LNCaP clone FGC (cell line): ENCODE results near the gene THRSP.
"Not testable (repeated sequence)": the region's sequence is repeated elsewhere in the genome, so short reads cannot be mapped to it uniquely, and the experiment has no call there.

Source experiments
- DNase-seq: peaks from one replicate; pipeline ENCODE4 v3.0.0-alpha.2; 2011; ENCODE audit warnings: low read depth
- H3K4me3 ChIP-seq: 2 replicates; pipeline ENCODE4 v1.5.1; 2011; ENCODE audit warnings: mild to moderate bottlenecking, low read depth, low read length, control low read depth
- CTCF ChIP-seq: IDR thresholded peaks from 2 replicates; pipeline ENCODE4 v1.5.1; 2012; ENCODE audit warnings: mild to moderate bottlenecking; ENCODE audit not compliant: control insufficient read depth, insufficient read depth; ENCODE audit errors: extremely low read depth

Gene THRSP

GRCh38 chr11:78080818-78081495, 17.3 kb downstream of the THRSP start:
- no peak for TF ChIP-seq CTCF
- no peak for DNase-seq
- H3K4me3 ChIP-seq = no peak overlapping the region

GRCh38 chr11:78081583-78081982, 17.9 kb downstream of the THRSP start:
- H3K4me3 ChIP-seq = no peak overlapping the region
- no peak for TF ChIP-seq CTCF
- no peak for DNase-seq

DNA sequence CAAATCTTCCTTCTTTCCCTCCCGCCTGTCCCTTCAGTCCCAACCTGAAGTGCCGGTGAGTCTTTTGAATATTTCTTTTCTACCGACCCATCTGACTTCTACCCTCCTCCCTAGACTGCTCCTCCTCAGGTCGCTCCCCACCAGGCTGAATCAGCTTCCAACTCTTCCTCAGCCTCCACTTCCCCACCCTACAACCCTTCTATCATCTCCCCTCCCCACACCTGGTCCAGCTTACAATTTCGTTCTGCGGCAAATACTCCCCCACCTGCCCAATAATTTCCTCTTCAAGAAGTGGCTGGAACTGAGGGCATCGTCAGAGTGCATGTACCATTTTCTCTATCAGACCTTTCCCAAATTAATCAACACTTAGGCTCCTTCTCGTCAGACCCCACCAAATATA, 18.5 kb downstream of the THRSP start:
- H3K4me3 ChIP-seq = no peak overlapping the region
- DNase-seq = no peak
- TF ChIP-seq CTCF = no peak

DNA sequence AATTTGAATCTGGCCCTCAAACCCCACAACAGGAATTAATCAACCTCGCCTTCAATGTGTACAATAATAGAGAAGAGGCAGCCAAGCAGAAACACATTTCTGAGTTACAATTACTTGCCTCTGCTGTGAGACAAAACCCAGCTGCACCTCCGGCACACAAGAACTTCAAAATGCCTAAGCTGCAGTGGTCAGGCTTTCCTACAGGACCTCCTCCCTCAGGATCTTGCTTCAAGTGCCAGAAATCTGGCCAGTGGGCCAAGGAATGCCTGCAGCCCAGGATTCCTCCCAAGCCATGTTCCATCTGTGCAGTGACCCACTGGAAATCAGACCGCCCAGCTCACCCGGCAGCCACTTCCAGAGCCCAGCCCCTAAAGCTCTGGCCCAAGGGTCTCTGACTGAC, 19.4 kb downstream of the THRSP start:
- TF ChIP-seq CTCF = no peak
- DNase-seq = no peak
- H3K4me3 ChIP-seq = no peak overlapping the region

DNA sequence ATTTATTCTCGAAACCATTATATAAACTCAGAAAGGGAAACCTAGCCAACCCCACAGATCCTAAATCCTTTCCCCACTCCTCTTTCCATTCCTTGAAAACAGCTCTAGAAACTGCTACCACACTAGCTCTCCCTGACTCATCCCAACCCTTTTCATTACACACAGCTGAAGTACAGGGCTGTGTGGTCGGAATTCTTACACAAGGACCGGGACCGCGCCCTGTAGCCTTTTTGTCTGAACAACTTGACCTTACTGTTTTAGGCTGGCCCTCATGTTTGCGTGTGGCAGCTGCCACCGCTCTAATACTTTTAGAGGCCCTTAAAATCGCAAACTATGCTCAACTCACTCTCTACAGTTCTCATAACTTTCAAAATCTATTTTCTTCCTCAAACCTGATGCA, 20.8 kb downstream of the THRSP start:
- H3K4me3 ChIP-seq, DNase-seq: not testable (repeated sequence)

GRCh38 chr11:78085972-78086371, 22.3 kb downstream of the THRSP start:
- TF ChIP-seq CTCF = no peak
- H3K4me3 ChIP-seq = no peak overlapping the region
- DNase-seq = no peak

DNA sequence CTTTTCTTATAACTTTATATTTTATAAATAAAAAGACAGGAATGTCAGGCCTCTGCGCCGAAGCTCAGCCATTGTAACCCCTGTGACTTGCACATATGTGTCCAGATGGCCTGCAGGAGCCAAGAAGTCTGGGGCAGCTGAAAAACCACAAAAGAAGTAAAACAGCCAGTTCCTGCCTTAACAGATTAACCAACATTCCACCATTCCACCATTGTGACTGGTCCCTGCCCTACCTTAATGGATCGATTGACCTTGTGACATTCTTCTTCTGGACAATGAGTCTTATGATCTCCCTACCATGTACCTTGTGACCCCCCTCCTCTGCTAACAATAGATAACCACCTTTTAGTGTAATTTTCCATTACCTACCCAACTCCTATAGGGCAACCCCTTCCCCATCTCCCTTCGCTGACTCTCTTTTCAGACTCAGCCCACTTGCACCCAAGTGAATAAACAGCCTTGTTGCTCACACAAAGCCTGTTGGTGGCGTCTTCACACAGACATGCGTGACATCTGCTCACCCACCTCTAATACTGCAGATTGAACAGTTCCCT, 22.9 kb downstream of the THRSP start:
- H3K4me3 ChIP-seq, DNase-seq: not testable (repeated sequence)

GRCh38 chr11:78094250-78094649, 30.6 kb downstream of the THRSP start:
- TF ChIP-seq CTCF = no peak
- no peak for DNase-seq
- no peak overlapping the region for H3K4me3 ChIP-seq
